Measurements from ENCODE around the gene SRPK2. TPM values are rescaled to one million over a fixed set of nuclear protein-coding genes. Genes with fewer than 3 reads are reported as not detected.

Gene SRPK2
- total and polyA plus RNA-seq, 2 of the 8 experiments (the other 6 are each of a cell fraction or from before 2014, with no cell fraction given), result 10.0 to 47.1 TPM

DNA sequence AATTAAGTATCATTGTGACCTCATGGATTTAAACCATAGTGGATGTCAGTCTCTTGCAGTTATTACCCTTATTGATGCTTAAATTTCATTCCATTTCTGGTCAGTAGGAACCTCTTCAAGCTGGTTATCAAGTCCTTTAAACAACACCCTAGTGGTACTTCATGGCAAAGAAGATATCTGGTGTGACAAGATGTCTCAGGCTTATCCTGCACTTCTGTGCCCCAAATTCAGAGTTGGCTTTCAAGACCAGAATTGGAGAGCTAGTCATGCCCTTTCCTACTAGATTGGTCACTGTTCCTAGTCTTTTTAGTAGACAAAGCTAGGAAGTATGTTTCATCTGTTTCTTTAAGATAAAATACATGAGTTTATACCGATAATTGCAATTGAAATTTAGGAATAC lies 319.8 kb downstream of the SRPK2 start (continued):
- no peak for TF ChIP-seq KDM5A (IDR thresholded peaks at IDR 0.05; ENCODE audit: low read length)
- no peak for TF ChIP-seq ZNF274 (IDR thresholded peaks at IDR 0.05; ENCODE audit: borderline replicate concordance, extremely low read depth, low read length)
- TF ChIP-seq RBBP5 (IDR thresholded peaks at IDR 0.05; ENCODE audit: borderline replicate concordance, low read depth, low read length), result no peak
- TF ChIP-seq BACH1 (IDR thresholded peaks at IDR 0.05; ENCODE audit: low read length), result no peak
- TF ChIP-seq HDAC6 (IDR thresholded peaks at IDR 0.05; ENCODE audit: low read depth, low read length), result no peak
- no peak for TF ChIP-seq SIX5 (IDR thresholded peaks at IDR 0.05; ENCODE audit: low read depth, low read length)
